ENCODE data around the gene OSBPL6.

OSBPL6 gene

DNA sequence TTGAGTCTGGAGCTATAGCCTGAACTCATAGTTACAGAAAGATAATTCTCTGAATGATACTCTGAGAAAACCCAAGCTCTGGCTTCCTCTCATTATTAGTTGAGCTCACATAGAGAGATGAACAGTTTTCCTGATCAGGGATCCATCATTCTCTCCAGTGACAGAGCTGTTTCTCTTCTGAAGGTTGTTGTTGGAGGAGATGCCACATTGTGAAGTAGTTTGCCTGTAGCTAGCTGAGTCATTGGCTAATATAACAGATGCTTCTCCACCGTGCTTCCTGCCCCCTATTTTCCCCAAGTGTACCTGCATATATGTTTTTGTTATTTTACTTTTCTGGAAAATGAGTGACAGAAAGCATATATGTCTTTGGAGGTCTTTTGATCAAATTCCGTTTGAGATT is 64.6 kb downstream of the OSBPL6 start:
- Histone ChIP-seq H3K36me3 (replicated peaks) (no peaks in the 10 kb centered on the region), H3K4me1 (no peaks in the 10 kb centered on the region), H3K9me3 (no peaks in the 10 kb centered on the region), H3K4me3 (no peak overlapping the region), H3K27me3 (ENCODE audit: low read depth) (no peaks in the 10 kb centered on the region)
- DNase-seq (ENCODE audit: low spot score in 2 of 2) = no peak
- in situ Hi-C loops (cut with MboI; ENCODE audit: low sequenced_read_pairs) = no loop called here

DNA sequence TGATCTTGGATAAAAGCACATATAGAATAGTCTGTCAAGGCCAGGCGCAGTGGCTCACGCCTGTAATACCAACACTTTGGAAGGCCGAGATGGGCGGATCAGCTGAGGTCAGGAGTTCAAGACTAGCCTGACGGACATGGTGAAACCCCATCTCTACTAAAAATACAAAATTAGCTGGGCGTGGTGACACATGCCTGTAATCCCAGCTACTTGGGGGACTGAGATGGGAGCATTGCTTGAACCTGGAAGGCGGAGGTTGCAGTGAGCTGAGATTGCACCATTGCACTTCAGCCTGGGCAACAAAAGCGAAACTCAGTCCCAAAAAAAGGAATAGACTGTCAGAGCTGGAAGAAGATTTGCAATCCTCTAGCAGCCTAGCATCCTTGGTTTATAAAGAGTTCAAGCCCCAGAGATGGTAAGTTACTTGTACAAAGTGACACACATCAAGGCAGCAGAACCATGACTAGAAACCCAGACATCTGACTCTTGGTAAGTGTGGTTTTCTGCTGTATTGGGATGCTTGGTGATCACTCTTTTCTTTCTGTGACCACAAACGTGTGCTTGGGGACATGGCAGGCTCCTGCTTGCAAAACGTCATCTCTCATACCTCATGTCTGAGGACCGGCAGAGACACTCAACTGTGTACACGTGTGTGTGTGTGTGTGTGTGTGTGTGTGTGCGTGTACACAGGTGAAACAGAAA is 69.0 kb downstream of the OSBPL6 start:
- no peak for DNase-seq (ENCODE audit: low spot score in 2 of 2)
- no peaks in the 10 kb centered on the region for H3K4me1 ChIP-seq
- H3K36me3 ChIP-seq (replicated peaks) = no peaks in the 10 kb centered on the region
- in situ Hi-C loops (cut with MboI; ENCODE audit: low sequenced_read_pairs) = no loop called here
- H3K4me3 ChIP-seq = no peak overlapping the region
- H3K27me3 ChIP-seq (ENCODE audit: low read depth) = no peaks in the 10 kb centered on the region
- H3K9me3 ChIP-seq = no peaks in the 10 kb centered on the region

- Histone ChIP-seq H3K27me3 (ENCODE audit: low read depth) (no peaks in the 10 kb centered on the region), H3K9me3 (no peaks in the 10 kb centered on the region), H3K4me1 (no peaks in the 10 kb centered on the region), H3K36me3 (replicated peaks) (no peaks in the 10 kb centered on the region), H3K4me3 (no peak overlapping the region)
- in situ Hi-C loops (cut with MboI; ENCODE audit: low sequenced_read_pairs) = no loop called here
- DNase-seq (ENCODE audit: low spot score in 2 of 2) = no peak
Measured at GRCh38 chr2:178264211-178264610, 69.9 kb downstream of the OSBPL6 start.

DNA sequence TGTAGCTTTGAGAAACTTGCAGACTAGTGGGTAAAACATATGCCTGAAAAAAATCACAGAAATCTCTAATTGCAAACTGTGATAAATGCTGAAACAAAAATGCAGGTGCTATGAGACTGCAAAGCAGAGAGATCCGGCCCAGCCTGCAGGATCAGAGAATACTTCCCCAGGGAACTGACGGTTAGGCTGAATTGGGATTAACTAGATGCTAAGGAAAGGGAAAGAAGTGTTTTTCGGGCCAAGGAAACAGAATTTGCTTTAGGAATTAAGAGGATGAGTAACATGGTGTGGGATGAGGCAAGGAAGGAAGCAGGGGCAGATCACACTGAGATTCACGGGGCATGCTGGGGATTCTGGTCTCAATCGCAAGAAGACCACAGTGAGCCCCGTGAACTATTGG is 71.5 kb downstream of the OSBPL6 start:
- H3K4me1 ChIP-seq = peaks cover 3% of the 10 kb centered on the region
- in situ Hi-C loops (cut with MboI; ENCODE audit: low sequenced_read_pairs) = no loop called here
- no peaks in the 10 kb centered on the region for H3K27me3 ChIP-seq (ENCODE audit: low read depth)
- H3K4me3 ChIP-seq = no peak overlapping the region
- H3K9me3 ChIP-seq = no peaks in the 10 kb centered on the region
- H3K36me3 ChIP-seq (replicated peaks) = no peaks in the 10 kb centered on the region
- no peak for DNase-seq (ENCODE audit: low spot score in 2 of 2)

DNA sequence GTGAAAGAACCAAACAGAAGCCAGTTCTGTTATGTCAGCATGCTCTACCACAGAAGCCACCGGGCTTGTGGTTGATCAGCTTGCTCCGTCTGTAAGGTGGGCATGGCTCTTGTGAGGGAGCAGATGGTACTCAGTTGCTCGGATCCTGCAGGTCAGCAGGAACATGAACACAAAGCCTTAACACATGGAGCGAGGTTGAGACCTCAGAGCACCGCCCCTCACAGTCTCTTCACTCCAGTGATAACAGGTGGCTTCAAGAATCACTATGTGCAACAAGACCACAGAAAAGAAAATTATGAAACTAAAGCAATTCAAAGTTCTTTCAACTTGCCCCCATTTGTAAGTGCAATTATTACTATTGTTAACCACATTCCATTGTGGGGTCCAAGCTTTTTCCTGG is 72.1 kb downstream of the OSBPL6 start:
- no peak for DNase-seq (ENCODE audit: low spot score in 2 of 2)
- Histone ChIP-seq H3K4me1 (peaks cover 9% of the 10 kb centered on the region), H3K9me3 (no peaks in the 10 kb centered on the region), H3K27me3 (ENCODE audit: low read depth) (no peaks in the 10 kb centered on the region), H3K4me3 (no peak overlapping the region), H3K36me3 (replicated peaks) (no peaks in the 10 kb centered on the region)
- in situ Hi-C loops (cut with MboI; ENCODE audit: low sequenced_read_pairs) = no loop called here

DNA sequence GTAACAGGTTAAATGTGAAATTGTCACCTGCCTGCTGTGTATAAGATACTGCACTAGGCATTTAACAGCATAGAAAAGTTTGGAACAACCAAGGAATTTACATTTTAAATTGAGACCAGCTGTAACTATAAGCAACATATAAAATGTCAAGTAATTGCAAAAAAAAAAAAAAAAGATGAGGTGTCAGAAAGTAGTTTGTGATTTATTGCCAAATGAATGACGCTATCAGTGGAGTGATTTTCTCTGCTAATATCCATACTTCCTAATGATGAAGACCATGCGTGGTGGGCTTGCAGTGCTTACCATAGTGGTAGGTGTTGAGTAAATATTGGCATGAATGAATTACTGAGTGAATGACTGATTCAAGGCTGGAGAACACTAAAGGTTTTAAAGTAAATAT is 73.3 kb downstream of the OSBPL6 start:
- no peaks in the 10 kb centered on the region for H3K36me3 ChIP-seq (replicated peaks)
- H3K9me3 ChIP-seq = no peaks in the 10 kb centered on the region
- H3K4me3 ChIP-seq = no peak overlapping the region
- DNase-seq (ENCODE audit: low spot score in 2 of 2) = no peak
- in situ Hi-C loops (cut with MboI; ENCODE audit: low sequenced_read_pairs) = no loop called here
- peaks cover 12% of the 10 kb centered on the region for H3K4me1 ChIP-seq
- H3K27me3 ChIP-seq (ENCODE audit: low read depth) = no peaks in the 10 kb centered on the region

- DNase-seq (ENCODE audit: low spot score in 2 of 2) = no peak
- Histone ChIP-seq H3K27me3 (ENCODE audit: low read depth) (no peaks in the 10 kb centered on the region), H3K4me1 (peaks cover 12% of the 10 kb centered on the region), H3K4me3 (no peak overlapping the region), H3K9me3 (no peaks in the 10 kb centered on the region), H3K36me3 (replicated peaks) (no peaks in the 10 kb centered on the region)
- in situ Hi-C loops (cut with MboI; ENCODE audit: low sequenced_read_pairs) = no loop called here
Measured at GRCh38 chr2:178268435-178268834, 74.1 kb downstream of the OSBPL6 start.

DNA sequence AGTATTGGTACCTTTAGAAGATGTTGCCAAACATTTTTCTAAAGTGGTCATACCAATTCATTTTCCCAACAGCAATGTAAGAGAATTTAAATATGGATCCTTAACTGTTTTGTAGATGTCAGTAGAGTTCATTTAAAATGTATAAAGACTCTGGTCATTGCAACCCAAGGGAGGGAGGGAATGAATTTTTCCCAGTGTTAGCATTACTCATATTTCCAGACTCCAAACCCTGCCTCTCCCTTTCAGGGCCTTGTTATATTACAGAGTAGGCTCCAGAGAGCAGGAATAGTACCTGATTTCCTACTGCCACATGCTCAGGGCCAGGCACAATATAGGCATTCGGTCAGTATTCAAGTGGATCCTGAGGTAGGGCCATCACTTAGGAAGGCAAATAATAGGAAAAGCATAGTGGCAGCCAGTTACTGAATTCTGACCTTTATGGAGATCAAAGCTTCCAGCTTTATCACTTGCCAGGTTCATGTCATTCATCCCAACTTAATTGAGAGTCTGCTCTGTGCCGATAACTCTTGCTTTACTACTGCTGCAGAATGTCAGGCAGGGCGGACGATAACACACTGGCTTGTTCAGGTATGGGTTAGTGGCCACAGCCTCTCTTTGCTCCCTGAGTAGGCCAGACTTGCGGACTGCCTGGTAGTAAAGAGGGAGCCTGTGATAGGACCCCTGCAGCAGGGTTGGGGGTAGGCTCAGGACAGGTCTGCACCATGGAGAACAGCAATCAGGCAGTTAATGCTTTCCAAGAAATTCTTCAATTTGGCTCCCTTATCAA is 75.3 kb downstream of the OSBPL6 start:
- in situ Hi-C loops (cut with MboI; ENCODE audit: low sequenced_read_pairs) = no loop called here
- no peak for DNase-seq (ENCODE audit: low spot score in 2 of 2)
- no peaks in the 10 kb centered on the region for H3K27me3 ChIP-seq (ENCODE audit: low read depth)

DNA sequence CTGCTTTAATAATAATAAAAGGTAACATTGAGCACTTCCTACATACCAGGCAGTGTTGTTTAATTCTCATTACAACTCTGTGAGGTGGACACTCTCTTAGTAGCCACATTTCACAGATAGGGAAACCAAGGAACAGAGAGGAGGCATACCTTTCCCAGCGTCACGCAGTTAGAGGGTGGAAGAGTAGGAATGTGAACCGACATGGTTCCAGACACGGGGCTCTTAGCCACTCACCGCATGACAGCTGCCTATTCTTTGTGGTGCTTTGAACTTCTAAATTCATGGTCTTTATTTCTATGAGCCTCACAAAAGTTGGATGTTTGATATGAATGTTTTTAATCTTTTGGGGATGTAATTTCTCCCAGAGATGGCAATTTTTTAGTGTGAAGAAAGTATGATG is 76.0 kb downstream of the OSBPL6 start:
- Histone ChIP-seq H3K9me3 (no peaks in the 10 kb centered on the region), H3K4me3 (no peak overlapping the region), H3K27me3 (ENCODE audit: low read depth) (no peaks in the 10 kb centered on the region), H3K36me3 (replicated peaks) (no peaks in the 10 kb centered on the region), H3K4me1 (peaks cover 12% of the 10 kb centered on the region)
- in situ Hi-C loops (cut with MboI; ENCODE audit: low sequenced_read_pairs) = no loop called here
- DNase-seq (ENCODE audit: low spot score in 2 of 2) = no peak

More for the DNA sequence above, 75.3 kb downstream of the OSBPL6 start:
- H3K4me3 ChIP-seq = no peak overlapping the region
- no peaks in the 10 kb centered on the region for H3K36me3 ChIP-seq (replicated peaks)
- H3K4me1 ChIP-seq = peaks cover 12% of the 10 kb centered on the region
- H3K9me3 ChIP-seq = no peaks in the 10 kb centered on the region

DNA sequence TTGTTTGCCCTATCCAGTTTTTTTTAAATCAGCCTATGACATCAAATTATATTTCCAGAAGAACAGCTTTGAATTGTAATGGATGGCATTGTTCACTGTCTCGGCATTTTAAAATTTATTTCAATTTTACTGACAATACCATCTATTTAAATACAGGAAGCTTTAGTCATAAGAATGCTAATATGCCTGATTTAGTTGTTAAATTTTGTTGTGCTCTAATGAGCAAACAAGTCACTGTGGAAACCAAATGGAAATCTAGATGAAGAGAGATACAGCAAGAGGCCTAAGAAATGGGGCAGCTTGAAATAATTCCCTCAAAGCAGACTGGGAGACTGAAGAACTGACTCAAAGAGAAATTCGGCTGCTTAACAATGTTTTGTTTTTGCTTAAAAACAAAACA is 76.8 kb downstream of the OSBPL6 start:
- Histone ChIP-seq H3K4me1 (peaks cover 19% of the 10 kb centered on the region), H3K27me3 (ENCODE audit: low read depth) (no peaks in the 10 kb centered on the region), H3K4me3 (no peak overlapping the region), H3K36me3 (replicated peaks) (no peaks in the 10 kb centered on the region), H3K9me3 (no peaks in the 10 kb centered on the region)
- DNase-seq (ENCODE audit: low spot score in 2 of 2) = no peak
- in situ Hi-C loops (cut with MboI; ENCODE audit: low sequenced_read_pairs) = no loop called here

GRCh38 chr2:178271629-178272333 is 77.5 kb downstream of the OSBPL6 start:
- no peaks in the 10 kb centered on the region for H3K36me3 ChIP-seq (replicated peaks)
- no peaks in the 10 kb centered on the region for H3K27me3 ChIP-seq (ENCODE audit: low read depth)
- no peaks in the 10 kb centered on the region for H3K9me3 ChIP-seq
- peaks cover 19% of the 10 kb centered on the region for H3K4me1 ChIP-seq
- no peak for DNase-seq (ENCODE audit: low spot score in 2 of 2)
- in situ Hi-C loops (cut with MboI; ENCODE audit: low sequenced_read_pairs) = no loop called here
- no peak overlapping the region for H3K4me3 ChIP-seq

- Histone ChIP-seq H3K4me1 (peaks cover 40% of the 10 kb centered on the region), H3K9me3 (no peaks in the 10 kb centered on the region), H3K36me3 (replicated peaks) (no peaks in the 10 kb centered on the region), H3K4me3 (no peak overlapping the region), H3K27me3 (ENCODE audit: low read depth) (no peaks in the 10 kb centered on the region)
- in situ Hi-C loops (cut with MboI; ENCODE audit: low sequenced_read_pairs) = no loop called here
- no peak for DNase-seq (ENCODE audit: low spot score in 2 of 2)
Measured at GRCh38 chr2:178273787-178274360, 79.6 kb downstream of the OSBPL6 start.

DNA sequence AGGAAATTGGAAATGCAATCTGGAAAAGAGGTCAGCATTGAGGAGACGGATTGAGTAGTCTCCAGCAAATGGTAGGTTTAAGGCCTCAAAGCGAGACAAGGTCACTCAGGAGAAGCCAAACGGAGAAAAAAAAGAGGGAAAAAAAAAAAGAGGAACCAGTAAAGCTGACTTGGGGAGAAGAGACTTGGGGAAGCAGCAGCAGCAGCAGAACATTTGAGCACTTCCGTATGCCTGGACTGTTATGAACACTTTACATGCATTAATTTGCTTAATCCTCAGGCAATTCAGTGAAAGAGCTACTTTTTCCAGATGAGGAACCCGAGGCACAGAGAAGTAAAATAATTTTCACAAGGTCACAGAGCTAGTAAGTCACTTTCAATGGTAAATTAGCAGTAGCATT is 81.3 kb downstream of the OSBPL6 start:
- Histone ChIP-seq H3K4me3 (no peak overlapping the region), H3K9me3 (no peaks in the 10 kb centered on the region), H3K36me3 (replicated peaks) (no peaks in the 10 kb centered on the region), H3K27me3 (ENCODE audit: low read depth) (no peaks in the 10 kb centered on the region), H3K4me1 (peaks cover 50% of the 10 kb centered on the region)
- peak in 1 of 2 experiments; percentile 56 for DNase-seq (ENCODE audit: low spot score in 2 of 2)
- in situ Hi-C loops (cut with MboI; ENCODE audit: low sequenced_read_pairs) = no loop called here

- Histone ChIP-seq H3K36me3 (replicated peaks) (no peaks in the 10 kb centered on the region), H3K9me3 (no peaks in the 10 kb centered on the region), H3K4me3 (no peak overlapping the region), H3K27me3 (ENCODE audit: low read depth) (no peaks in the 10 kb centered on the region), H3K4me1 (peaks cover 39% of the 10 kb centered on the region)
- DNase-seq (ENCODE audit: low spot score in 2 of 2) = peak; percentile 48 to 68
- in situ Hi-C loops (cut with MboI; ENCODE audit: low sequenced_read_pairs) = no loop called here
Measured at GRCh38 chr2:178277741-178278197, 83.5 kb downstream of the OSBPL6 start.
